Ovary (tissue), 3 donors: ENCODE data around the gene RBM20.

ENCODE experiments used
- POLR2A ChIP-seq: fragments of 450-650 bp; IDR thresholded peaks from one replicate; pipeline ENCODE4 v1.6.1; 2017; ENCODE audit warnings: antibody characterized with exemption, mild to moderate bottlenecking, moderate library complexity
- TF ChIP-seq, protein P1 (sequence below), 3 donors: fragments of 450-650 bp in 2 of 3; fragments of 200-600 bp in 1 of 3; IDR thresholded peaks; one replicate each; pipeline versions ENCODE4 v1.5.1 to v1.8.0; 2016 to 2022; ENCODE audit warnings: antibody characterized with exemption in 3 of 3, mild to moderate bottlenecking in 1 of 3
- donor health status: DM: no; HTN: no; CAD: no.

DNA sequence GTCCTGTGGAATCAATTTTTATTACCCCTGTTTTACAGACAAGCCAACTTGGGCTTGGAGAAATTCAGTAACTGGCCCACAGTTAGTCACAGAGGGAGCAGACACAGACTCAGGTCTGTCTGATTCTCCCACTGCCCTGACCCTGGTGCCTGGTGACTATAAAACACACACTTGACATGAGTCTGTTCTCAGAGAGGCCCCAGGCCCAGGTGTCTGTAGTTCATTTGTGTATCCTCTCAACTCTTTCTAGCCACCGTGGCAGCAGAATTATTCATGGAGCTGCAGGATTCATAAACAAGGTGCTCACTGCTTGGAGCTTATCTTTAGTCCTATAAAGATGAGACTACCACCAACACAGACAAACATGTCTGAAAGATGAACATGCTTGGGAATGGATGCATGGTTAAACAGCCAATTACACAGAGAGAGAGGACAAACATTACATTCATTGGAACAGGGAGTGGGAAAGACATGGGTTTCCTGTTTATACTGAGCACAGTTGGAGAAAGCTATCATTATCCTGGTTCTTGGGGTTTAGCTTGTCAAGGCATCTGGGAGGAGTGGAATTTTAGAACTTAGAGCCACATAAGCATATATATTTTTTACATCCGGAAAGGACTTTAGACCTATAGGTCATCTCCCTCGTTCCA lies 148.5 kb downstream of the RBM20 start:
- TF ChIP-seq, protein P1, sequence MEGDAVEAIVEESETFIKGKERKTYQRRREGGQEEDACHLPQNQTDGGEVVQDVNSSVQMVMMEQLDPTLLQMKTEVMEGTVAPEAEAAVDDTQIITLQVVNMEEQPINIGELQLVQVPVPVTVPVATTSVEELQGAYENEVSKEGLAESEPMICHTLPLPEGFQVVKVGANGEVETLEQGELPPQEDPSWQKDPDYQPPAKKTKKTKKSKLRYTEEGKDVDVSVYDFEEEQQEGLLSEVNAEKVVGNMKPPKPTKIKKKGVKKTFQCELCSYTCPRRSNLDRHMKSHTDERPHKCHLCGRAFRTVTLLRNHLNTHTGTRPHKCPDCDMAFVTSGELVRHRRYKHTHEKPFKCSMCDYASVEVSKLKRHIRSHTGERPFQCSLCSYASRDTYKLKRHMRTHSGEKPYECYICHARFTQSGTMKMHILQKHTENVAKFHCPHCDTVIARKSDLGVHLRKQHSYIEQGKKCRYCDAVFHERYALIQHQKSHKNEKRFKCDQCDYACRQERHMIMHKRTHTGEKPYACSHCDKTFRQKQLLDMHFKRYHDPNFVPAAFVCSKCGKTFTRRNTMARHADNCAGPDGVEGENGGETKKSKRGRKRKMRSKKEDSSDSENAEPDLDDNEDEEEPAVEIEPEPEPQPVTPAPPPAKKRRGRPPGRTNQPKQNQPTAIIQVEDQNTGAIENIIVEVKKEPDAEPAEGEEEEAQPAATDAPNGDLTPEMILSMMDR (IDR thresholded peaks at IDR 0.05), result no peak
- no peak for TF ChIP-seq POLR2A
